PC-9 (cell line): Measurements from ENCODE around the gene IKZF4. TPM values are rescaled to one million over a fixed set of nuclear protein-coding genes. Genes with fewer than 3 reads are reported as not detected.

Source experiments
- BruUV-seq: library from RNA; stranded (reverse); fragments of 400-500 nt; replicated peaks from 2 replicates; lab custom pipeline; 2021; lab: Mats Ljungman, UMichigan
- CTCF ChIA-PET: fragments of 300-600 bp; sonication (Branson Sonifier 250); formaldehyde crosslinking; loops from one replicate; lab custom pipeline; 2022; ENCODE audit warnings: antibody characterized with exemption; lab: Charles Lee
- POLR2A ChIA-PET: fragments of 300-600 bp; sonication (Branson Sonifier 250); formaldehyde crosslinking; loops from one replicate; lab custom pipeline; 2022; ENCODE audit warnings: antibody characterized with exemption; ENCODE audit not compliant: unreplicated experiment; lab: Charles Lee
- DNase-seq, 2 experiments: peaks; one replicate each; pipeline versions ENCODE4 v3.0.0 to v3.0.0-alpha.2; 2015 to 2022; ENCODE audit warnings: mixed read lengths in 1 of 2
- H2AFZ ChIP-seq: fragments of 200-600 bp; sonication (generic); 2 replicates; pipeline ENCODE4 v1.8.1; 2017; ENCODE audit warnings: antibody characterized with exemption
- H3F3A ChIP-seq: fragments of 200-600 bp; sonication (generic); 2 replicates; pipeline ENCODE4 v1.8.1; 2017; ENCODE audit warnings: antibody characterized with exemption, mild to moderate bottlenecking, low read depth; ENCODE audit not compliant: insufficient read depth
- H3K27ac ChIP-seq: fragments of 200-600 bp; sonication (generic); 2 replicates; pipeline ENCODE4 v1.6.1; 2016; ENCODE audit warnings: mixed run types
- H3K27me3 ChIP-seq: fragments of 200-600 bp; sonication (generic); 2 replicates; pipeline ENCODE4 v1.6.1; 2016; ENCODE audit warnings: low read depth, mixed run types; ENCODE audit not compliant: insufficient read depth
- H3K36me3 ChIP-seq: fragments of 200-600 bp; sonication (generic); 2 replicates; pipeline ENCODE4 v1.6.1; 2016; ENCODE audit warnings: low read depth, mixed run types
- H3K4me1 ChIP-seq: fragments of 200-600 bp; sonication (generic); replicated peaks from 2 replicates; pipeline ENCODE4 v1.6.1; 2016; ENCODE audit warnings: mixed run types; ENCODE audit not compliant: insufficient read depth
- H3K4me2 ChIP-seq: fragments of 200-600 bp; sonication (generic); 2 replicates; pipeline ENCODE4 v1.6.1; 2017; ENCODE audit warnings: mixed run types
- H3K4me3 ChIP-seq: fragments of 200-600 bp; sonication (generic); 2 replicates; pipeline ENCODE4 v1.6.1; 2016; ENCODE audit warnings: mixed run types
- H3K79me2 ChIP-seq: fragments of 200-600 bp; sonication (generic); 2 replicates; pipeline ENCODE4 v1.6.1; 2017; ENCODE audit warnings: low read depth, mixed run types
- H3K9me2 ChIP-seq: fragments of 200-600 bp; sonication (generic); 2 replicates; pipeline ENCODE4 v1.8.1; 2017; ENCODE audit warnings: mild to moderate bottlenecking; ENCODE audit not compliant: insufficient read depth
- H3K9me3 ChIP-seq: fragments of 200-600 bp; sonication (generic); 2 replicates; pipeline ENCODE4 v1.8.1; 2016; ENCODE audit warnings: low read depth; ENCODE audit not compliant: insufficient read depth
- H4K20me1 ChIP-seq: fragments of 200-600 bp; sonication (generic); 2 replicates; pipeline ENCODE4 v1.8.1; 2017; ENCODE audit not compliant: insufficient read depth
- CTCF ChIP-seq: fragments of 200-600 bp; sonication (generic); conservative IDR thresholded peaks from 2 replicates; pipeline ENCODE4 v1.6.1; 2017; ENCODE audit warnings: mixed run types, antibody characterized with exemption, mild to moderate bottlenecking, moderate library complexity
- EZH2 ChIP-seq: fragments of 200-600 bp; sonication (generic); IDR thresholded peaks from 2 replicates; pipeline ENCODE4 v1.8.0; 2017; ENCODE audit warnings: antibody characterized with exemption, low read depth
- intact Hi-C: fragments of 100-400 bp; cut with micrococcal nuclease; formaldehyde crosslinking; loops from one replicate; pipeline ENCODE4 v1.10.0; 2022; ENCODE audit not compliant: unreplicated experiment
- total RNA-seq: library from RNA; stranded (reverse); gene quantifications from 2 replicates; pipeline ENCODE4 v1.2.3, GENCODE V29; 2021

IKZF4 gene
- total RNA-seq, 1 experiment from 2014 or later, result 7.4 TPM

GRCh38 chr12:56061982-56062381 lies 41.1 kb downstream of the IKZF4 start:
- H3K27ac ChIP-seq, result no peak overlapping the region
- H3K4me2 ChIP-seq, result no peak overlapping the region
- CTCF ChIA-PET, result no interaction called here
- no peaks in the 10 kb centered on the region for H3K36me3 ChIP-seq
- TF ChIP-seq EZH2 (no peak), CTCF (no peak)
- POLR2A ChIA-PET, result no interaction called here
- 0 out of 2 replicates have a peak, but pooled peaks cover 3% of the 10 kb centered on the region for H3K4me1 ChIP-seq
- no peaks in the 10 kb centered on the region for H3K9me2 ChIP-seq
- intact Hi-C loops, result no loop called here
- no peak overlapping the region for H2AFZ ChIP-seq
- H3K9me3 ChIP-seq, result no peaks in the 10 kb centered on the region
- no TSS peak for BruUV-seq
- no peaks in the 10 kb centered on the region for H3K79me2 ChIP-seq
- H3F3A ChIP-seq, result peaks cover 5% of the 10 kb centered on the region; the same call in 1 of the 2 replicates
- DNase-seq, result no peak
- H4K20me1 ChIP-seq, result no peaks in the 10 kb centered on the region
- H3K27me3 ChIP-seq, result no peaks in the 10 kb centered on the region
- H3K4me3 ChIP-seq, result no peak overlapping the region

- intact Hi-C loops, result no loop called here
- TF ChIP-seq CTCF (no peak), EZH2 (no peak)
- 0 out of 2 replicates have a peak, but pooled peaks cover 3% of the 10 kb centered on the region for H3K4me1 ChIP-seq
- no peak overlapping the region for H3K4me3 ChIP-seq
- DNase-seq, result no peak
- no peaks in the 10 kb centered on the region for H3K9me3 ChIP-seq
- no TSS peak for BruUV-seq
- ChIA-PET CTCF (interaction anchor here (0.7 kb wide), 1 partner anchor 809 kb away, joined by 7 read pairs; no protein-coding TSS in a partner anchor), POLR2A (no interaction called here)
- no peaks in the 10 kb centered on the region for H4K20me1 ChIP-seq
- H3K4me2 ChIP-seq, result no peak overlapping the region
- H2AFZ ChIP-seq, result no peak overlapping the region
- no peaks in the 10 kb centered on the region for H3K79me2 ChIP-seq
- H3F3A ChIP-seq, result peaks cover 5% of the 10 kb centered on the region; the same call in 1 of the 2 replicates
- no peaks in the 10 kb centered on the region for H3K27me3 ChIP-seq
- H3K9me2 ChIP-seq, result no peaks in the 10 kb centered on the region
- H3K27ac ChIP-seq, result no peak overlapping the region
- no peaks in the 10 kb centered on the region for H3K36me3 ChIP-seq
Observed at GRCh38 chr12:56062996-56063395, 42.2 kb downstream of the IKZF4 start.

GRCh38 chr12:56071648-56072047 lies 50.8 kb downstream of the IKZF4 start:
- Histone ChIP-seq H3K27ac (no peak overlapping the region), H3F3A (peaks cover 4% of the 10 kb centered on the region; the same call in 1 of the 2 replicates), H3K4me1 (peaks cover 4% of the 10 kb centered on the region; the same call in 1 of the 2 replicates), H3K36me3 (no peaks in the 10 kb centered on the region), H3K27me3 (no peaks in the 10 kb centered on the region), H3K4me2 (no peak overlapping the region), H3K9me3 (no peaks in the 10 kb centered on the region), H3K79me2 (no peaks in the 10 kb centered on the region), H3K9me2 (no peaks in the 10 kb centered on the region), H2AFZ (no peak overlapping the region), H4K20me1 (no peaks in the 10 kb centered on the region), H3K4me3 (no peak overlapping the region)
- POLR2A ChIA-PET, result no interaction called here
- no TSS peak for BruUV-seq
- CTCF ChIA-PET, result interaction anchor here (0.7 kb wide), 1 partner anchor 50 kb away, joined by 3 read pairs; no protein-coding TSS in a partner anchor
- DNase-seq, result peak in 1 of 2 experiments; percentile 58
- TF ChIP-seq EZH2 (no peak), CTCF (no peak)
- intact Hi-C loops, result no loop called here
